DND-41 (cell line): ENCODE data around the gene CLBA1.

Experiments
- ATAC-seq: fragments of 200-7000 bp; cut with Tn5 transposase; 3 replicates; pipeline ENCODE4 v1.9.1; 2021; ENCODE audit warnings: low read depth; ENCODE audit not compliant: insufficient read depth
- DNase-seq: peaks from one replicate; pipeline ENCODE4 v3.0.0-alpha.2; 2020
- H2AFZ ChIP-seq: 2 replicates; pipeline ENCODE4 v1.6.0; 2012; ENCODE audit warnings: low read depth, low read length
- H3K27ac ChIP-seq: 2 replicates; pipeline ENCODE4 v1.5.1; 2012; ENCODE audit warnings: low read length, inconsistent platforms
- H3K27me3 ChIP-seq: fragments of 200-600 bp; sonication (generic); 2 replicates; pipeline ENCODE4 v1.6.0; 2012; ENCODE audit warnings: low read length, mild to moderate bottlenecking, inconsistent platforms; ENCODE audit not compliant: insufficient read depth, poor library complexity
- H3K36me3 ChIP-seq: 2 replicates; pipeline ENCODE4 v1.5.1; 2012; ENCODE audit warnings: low read length, inconsistent platforms; ENCODE audit not compliant: insufficient read depth
- H3K4me1 ChIP-seq: 2 replicates; pipeline ENCODE4 v1.5.1; 2012; ENCODE audit warnings: mild to moderate bottlenecking, low read length; ENCODE audit not compliant: insufficient read depth
- H3K4me2 ChIP-seq: 2 replicates; pipeline ENCODE4 v1.6.0; 2012; ENCODE audit warnings: mild to moderate bottlenecking, moderate library complexity, low read length, inconsistent platforms; ENCODE audit not compliant: insufficient read depth
- H3K4me3 ChIP-seq, 2 experiments: fragments of 200-600 bp in 1 of 2; shearing (Covaris generic) in 1 of 2; 2 replicates each; pipeline ENCODE4 v1.5.1; 2012 to 2016; ENCODE audit warnings: inconsistent platforms in 2 of 2, low read length in 2 of 2, mild to moderate bottlenecking in 2 of 2, low read depth in 1 of 2, moderate library complexity in 1 of 2
- H3K79me2 ChIP-seq: 2 replicates; pipeline ENCODE4 v1.6.0; 2012; ENCODE audit warnings: low read length, inconsistent platforms; ENCODE audit not compliant: insufficient read depth
- H3K9ac ChIP-seq: 2 replicates; pipeline ENCODE4 v1.6.0; 2012; ENCODE audit warnings: low read depth, mild to moderate bottlenecking, inconsistent platforms, low read length, moderate library complexity
- H3K9me3 ChIP-seq: 2 replicates; pipeline ENCODE4 v1.5.1; 2012; ENCODE audit warnings: low read length, moderate library complexity, mild to moderate bottlenecking, inconsistent platforms; ENCODE audit not compliant: insufficient read depth, severe bottlenecking
- H4K20me1 ChIP-seq: 2 replicates; pipeline ENCODE4 v1.6.0; 2012; ENCODE audit warnings: low read length; ENCODE audit not compliant: insufficient read depth
- EZH2 ChIP-seq: IDR thresholded peaks from 3 replicates; pipeline ENCODE4 v1.6.1; 2012; ENCODE audit warnings: borderline replicate concordance, low read depth, mild to moderate bottlenecking, moderate library complexity, low read length, inconsistent platforms; ENCODE audit not compliant: severe bottlenecking
- TF ChIP-seq, protein P1 (sequence below): IDR thresholded peaks from 2 replicates; pipeline ENCODE4 v1.5.1; 2012; ENCODE audit warnings: borderline replicate concordance, low read length, moderate library complexity, mild to moderate bottlenecking; ENCODE audit not compliant: poor library complexity, severe bottlenecking; ENCODE audit errors: extremely low read depth

Gene CLBA1

DNA sequence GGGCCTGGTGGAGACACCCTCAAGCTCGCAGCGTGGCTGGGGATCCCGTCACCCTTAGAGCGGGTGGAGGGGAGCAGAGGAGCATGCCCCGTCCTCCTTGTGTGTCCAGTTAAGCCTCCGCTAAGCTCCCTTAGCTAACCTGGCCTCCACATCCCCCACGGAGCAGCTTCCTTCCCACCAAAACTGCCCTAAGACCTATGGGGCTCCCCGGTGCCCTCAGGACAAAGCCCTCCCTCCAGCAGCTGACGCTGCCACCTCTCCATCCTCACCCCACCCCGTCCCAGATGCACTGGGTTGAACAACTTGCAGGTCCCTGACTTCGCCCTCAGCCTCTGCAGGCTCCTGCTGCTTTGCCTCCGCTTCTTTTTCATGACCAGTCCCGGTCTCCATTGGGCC, 11.4 kb upstream of the CLBA1 start:
- no peak overlapping the region for H3K4me2 ChIP-seq
- no peaks in the 10 kb centered on the region; the same call in 1 of the 2 replicates for H3K4me1 ChIP-seq

DNA sequence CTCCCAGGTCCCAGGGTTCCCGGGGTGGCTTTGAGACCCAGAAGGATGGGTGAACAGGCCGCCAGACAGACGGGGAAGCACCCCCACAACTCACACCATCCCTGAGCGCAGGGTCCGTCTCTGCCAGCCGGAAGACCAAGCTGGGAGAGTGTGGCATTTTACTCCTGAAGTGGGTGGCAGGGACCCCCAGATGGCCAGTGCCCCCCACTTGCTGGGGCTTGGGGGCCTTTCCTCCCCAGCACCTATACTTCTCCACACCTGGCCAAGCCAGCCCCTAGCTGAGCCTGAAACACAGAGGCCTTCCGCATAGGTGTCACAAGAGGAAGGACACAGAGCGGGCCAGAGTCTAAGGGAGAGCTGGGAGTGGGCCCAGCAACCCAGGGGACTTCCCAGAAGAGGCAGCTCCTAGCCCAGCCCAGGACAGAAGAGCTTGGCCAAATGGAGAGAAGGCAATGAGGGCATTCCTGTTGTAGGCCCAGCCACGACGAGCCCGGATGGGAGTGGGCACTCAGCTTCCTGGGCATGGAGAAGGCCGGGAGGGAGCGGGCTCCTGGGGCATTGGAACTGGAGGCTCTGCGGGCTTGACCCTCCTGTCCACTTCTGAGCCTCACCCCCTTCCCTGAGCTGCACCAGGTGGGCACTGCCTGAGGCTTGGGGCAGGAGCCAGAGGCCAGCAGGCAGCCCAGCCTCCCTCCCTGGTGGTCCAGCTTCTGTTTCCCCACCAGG, 10.8 kb upstream of the CLBA1 start:
- H2AFZ ChIP-seq: no peak overlapping the region
- H3K27me3 ChIP-seq: no peaks in the 10 kb centered on the region
- no peaks in the 10 kb centered on the region; the same call in 1 of the 2 replicates for H3K4me1 ChIP-seq
- no peak overlapping the region for H3K9ac ChIP-seq
- H4K20me1 ChIP-seq: peaks cover 3% of the 10 kb centered on the region
- DNase-seq (no peak), ATAC-seq (no peak)
- H3K36me3 ChIP-seq: no peaks in the 10 kb centered on the region
- no peak overlapping the region for H3K4me3 ChIP-seq
- no peaks in the 10 kb centered on the region for H3K79me2 ChIP-seq
- no peak overlapping the region for H3K4me2 ChIP-seq
- H3K9me3 ChIP-seq: no peaks in the 10 kb centered on the region
- H3K27ac ChIP-seq: no peak overlapping the region
- TF ChIP-seq, protein P1, sequence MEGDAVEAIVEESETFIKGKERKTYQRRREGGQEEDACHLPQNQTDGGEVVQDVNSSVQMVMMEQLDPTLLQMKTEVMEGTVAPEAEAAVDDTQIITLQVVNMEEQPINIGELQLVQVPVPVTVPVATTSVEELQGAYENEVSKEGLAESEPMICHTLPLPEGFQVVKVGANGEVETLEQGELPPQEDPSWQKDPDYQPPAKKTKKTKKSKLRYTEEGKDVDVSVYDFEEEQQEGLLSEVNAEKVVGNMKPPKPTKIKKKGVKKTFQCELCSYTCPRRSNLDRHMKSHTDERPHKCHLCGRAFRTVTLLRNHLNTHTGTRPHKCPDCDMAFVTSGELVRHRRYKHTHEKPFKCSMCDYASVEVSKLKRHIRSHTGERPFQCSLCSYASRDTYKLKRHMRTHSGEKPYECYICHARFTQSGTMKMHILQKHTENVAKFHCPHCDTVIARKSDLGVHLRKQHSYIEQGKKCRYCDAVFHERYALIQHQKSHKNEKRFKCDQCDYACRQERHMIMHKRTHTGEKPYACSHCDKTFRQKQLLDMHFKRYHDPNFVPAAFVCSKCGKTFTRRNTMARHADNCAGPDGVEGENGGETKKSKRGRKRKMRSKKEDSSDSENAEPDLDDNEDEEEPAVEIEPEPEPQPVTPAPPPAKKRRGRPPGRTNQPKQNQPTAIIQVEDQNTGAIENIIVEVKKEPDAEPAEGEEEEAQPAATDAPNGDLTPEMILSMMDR: no peak
- no peak for TF ChIP-seq EZH2

More for the DNA sequence above, 11.4 kb upstream of the CLBA1 start:
- Histone ChIP-seq H4K20me1 (peaks cover 6% of the 10 kb centered on the region), H3K4me3 (no peak overlapping the region), H3K79me2 (no peaks in the 10 kb centered on the region), H3K27me3 (no peaks in the 10 kb centered on the region), H3K36me3 (no peaks in the 10 kb centered on the region), H3K27ac (no peak overlapping the region), H2AFZ (no peak overlapping the region), H3K9ac (no peak overlapping the region), H3K9me3 (no peaks in the 10 kb centered on the region)
- DNase-seq: no peak
- TF ChIP-seq, protein P1: no peak
- TF ChIP-seq EZH2: no peak
- ATAC-seq: no peak

DNA sequence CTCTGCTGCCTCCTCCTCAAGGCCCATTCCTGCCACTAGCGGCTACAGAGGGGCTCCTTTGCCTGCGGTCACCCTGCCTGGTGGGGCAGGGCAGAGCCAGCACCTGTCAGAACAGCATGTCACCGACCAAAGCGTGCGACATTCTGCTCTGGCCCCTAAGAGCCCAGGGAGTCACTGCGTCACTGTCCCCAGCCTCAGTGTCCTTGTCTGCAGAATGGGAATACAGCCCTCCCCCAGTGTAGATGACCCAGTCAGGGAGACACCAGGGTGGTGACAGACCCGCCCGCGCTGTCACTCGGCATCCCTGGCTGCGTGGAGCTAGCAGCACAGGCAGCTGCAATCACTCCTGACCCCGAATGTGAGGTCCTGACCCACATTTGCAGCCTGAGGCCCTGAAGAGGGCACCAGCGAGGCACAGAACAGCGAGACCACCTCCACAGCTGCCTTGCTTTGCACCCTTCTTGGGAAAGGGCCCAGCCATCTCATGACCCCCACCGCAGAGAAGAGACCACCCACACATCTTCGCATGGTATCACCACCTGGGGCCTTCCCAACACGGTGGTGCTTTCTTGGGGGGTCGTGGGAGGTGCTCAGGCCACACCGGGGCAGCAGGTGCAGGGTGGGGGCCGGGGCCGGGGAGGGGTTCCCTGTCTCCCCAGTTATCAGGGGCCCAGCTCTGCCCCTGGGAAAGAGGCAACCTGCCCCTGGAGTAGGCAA, 9.9 kb upstream of the CLBA1 start:
- no peaks in the 10 kb centered on the region for H3K9me3 ChIP-seq
- no peak overlapping the region for H3K9ac ChIP-seq
- TF ChIP-seq, protein P1: peak; percentile 56
- no peak for TF ChIP-seq EZH2
- H3K79me2 ChIP-seq: no peaks in the 10 kb centered on the region
- H3K27ac ChIP-seq: no peak overlapping the region
- no peak overlapping the region for H3K4me3 ChIP-seq
- H3K4me2 ChIP-seq: no peak overlapping the region
- no peaks in the 10 kb centered on the region for H3K36me3 ChIP-seq
- H4K20me1 ChIP-seq: peaks cover 3% of the 10 kb centered on the region
- H3K4me1 ChIP-seq: no peaks in the 10 kb centered on the region; the same call in 1 of the 2 replicates
- no peak overlapping the region for H2AFZ ChIP-seq
- ATAC-seq: peak; percentile 65
- DNase-seq: peak; percentile 50
- no peaks in the 10 kb centered on the region for H3K27me3 ChIP-seq
